EH (cell line): Measurements from ENCODE around the gene MAP4K2.
"Not testable (repeated sequence)": the region's sequence is repeated elsewhere in the genome, so short reads cannot be mapped to it uniquely, and the experiment has no call there.

Source experiments
- DNase-seq: peaks from one replicate; pipeline ENCODE4 v3.0.0-alpha.2; 2015; ENCODE audit warnings: low read depth

MAP4K2 gene

DNA sequence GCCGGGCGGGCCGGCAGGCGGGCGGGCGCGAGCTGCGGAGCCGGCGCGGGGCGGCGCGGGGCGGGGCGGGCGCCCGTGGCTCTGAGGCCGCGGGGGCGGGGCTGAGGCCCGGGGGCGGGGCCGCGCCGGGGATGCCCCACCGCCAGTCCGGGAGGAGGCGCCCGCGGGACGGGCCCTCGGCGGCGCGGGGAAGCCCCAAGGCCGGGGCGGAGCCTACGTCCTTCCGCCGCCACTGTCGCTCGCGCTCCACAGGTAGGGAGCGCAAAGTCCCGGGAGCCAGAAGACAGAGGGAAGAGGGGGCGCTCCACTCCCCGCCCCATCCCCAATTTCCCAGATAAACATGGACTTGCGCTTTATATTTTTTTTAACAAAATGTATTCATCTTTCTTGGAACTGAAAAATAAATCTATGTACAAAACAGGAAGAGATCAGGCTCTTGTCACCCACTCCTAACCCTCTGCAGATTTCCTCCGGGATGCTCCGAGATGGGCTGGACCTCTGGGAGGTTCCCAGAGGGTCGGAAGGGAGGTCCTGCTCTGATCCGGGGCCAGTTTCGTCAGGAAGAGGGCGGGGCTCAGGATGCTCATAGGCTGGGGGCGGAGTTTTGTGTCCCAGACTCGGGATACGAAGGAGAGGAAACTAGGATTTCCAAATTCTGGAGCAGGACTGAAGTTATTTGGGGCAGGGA is at the start of gene MAP4K2:
MAP4K2 (minus strand) TSS at position 57 of the 688 bp plus-strand sequence. CDS start 65 bp downstream, outside the sequence.
- peak; percentile 89 for DNase-seq

- DNase-seq, result no peak
Observed at GRCh38 chr11:64851831-64852351, 48.9 kb upstream of the MAP4K2 start.

GRCh38 chr11:64850979-64851567 is 48.1 kb upstream of the MAP4K2 start:
- peak; percentile 55 for DNase-seq

DNA sequence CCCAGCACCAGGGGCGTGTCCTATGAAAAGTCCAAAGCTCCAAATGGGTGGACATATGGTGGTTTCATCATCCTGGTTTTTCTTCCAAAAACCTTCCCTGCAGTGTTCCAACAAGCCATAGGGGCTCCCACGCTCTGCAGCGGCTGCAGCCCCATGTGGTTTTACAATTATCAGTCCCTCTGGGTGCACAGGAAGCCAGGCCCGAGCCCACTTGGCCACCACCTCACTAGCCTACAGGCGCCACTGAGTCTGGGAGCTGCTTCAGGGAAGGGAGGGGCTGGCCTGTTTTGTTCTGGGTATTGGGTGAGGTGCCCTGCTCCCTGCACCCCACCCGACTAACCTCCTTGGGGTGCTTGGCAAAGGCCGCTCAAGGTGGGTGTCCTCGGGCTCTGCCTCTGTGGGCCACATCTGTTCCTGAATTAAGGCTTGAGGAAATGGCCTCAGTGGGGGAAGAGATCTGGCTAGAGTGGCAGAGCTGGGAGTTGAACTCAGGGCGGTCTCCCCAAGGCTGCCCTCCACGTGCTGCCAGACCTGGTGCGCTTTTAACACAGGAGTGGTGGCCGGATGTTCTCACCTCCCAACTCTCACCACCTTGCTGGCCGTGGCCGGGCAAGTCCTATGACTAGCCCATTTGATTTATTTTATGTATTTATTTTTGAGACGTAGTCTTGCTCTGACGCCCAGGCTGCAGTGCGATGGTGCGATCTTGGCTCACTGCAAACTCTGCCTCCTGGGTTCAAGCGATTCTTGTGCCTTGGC is 46.8 kb upstream of the MAP4K2 start:
- DNase-seq, result peak; percentile 44

- DNase-seq, result no peak
Observed at GRCh38 chr11:64848826-64849597, 46.0 kb upstream of the MAP4K2 start.

DNA sequence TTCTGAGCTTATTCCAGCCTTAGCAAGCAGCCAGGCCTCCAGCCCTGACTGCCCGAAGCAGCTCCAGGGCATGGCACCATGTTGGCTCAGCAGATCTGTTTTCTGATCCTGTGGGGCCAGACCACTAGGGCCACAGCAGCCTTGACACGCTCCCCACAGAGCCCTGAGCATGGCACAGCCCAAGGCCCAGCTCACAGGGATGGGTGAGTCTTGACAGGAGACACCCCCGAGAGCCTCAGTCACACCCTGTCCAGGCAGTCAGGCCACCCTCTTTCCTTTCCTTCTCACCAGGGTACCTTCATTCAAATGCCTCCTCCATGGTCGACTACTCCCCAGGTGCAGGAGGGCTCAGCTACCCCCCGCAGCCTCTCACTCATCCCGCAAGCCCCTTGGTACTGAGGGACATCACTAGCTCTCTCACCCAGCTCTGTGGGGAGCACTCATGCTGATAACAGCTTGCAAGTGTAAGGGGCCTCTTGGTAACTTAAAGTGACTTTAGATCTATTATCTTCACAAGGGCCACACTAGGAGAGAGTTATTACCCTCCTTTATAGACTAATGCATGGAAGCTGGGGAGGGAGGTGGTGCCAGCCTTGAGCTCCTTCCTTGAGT is 45.3 kb upstream of the MAP4K2 start:
- no peak for DNase-seq

GRCh38 chr11:64846998-64847666 is 44.1 kb upstream of the MAP4K2 start:
- DNase-seq, result peak; percentile 90

- not testable (repeated sequence) for DNase-seq
Observed at GRCh38 chr11:64845776-64846129, 42.7 kb upstream of the MAP4K2 start.

- DNase-seq, result no peak
Observed at GRCh38 chr11:64845129-64845775, 42.2 kb upstream of the MAP4K2 start.

DNA sequence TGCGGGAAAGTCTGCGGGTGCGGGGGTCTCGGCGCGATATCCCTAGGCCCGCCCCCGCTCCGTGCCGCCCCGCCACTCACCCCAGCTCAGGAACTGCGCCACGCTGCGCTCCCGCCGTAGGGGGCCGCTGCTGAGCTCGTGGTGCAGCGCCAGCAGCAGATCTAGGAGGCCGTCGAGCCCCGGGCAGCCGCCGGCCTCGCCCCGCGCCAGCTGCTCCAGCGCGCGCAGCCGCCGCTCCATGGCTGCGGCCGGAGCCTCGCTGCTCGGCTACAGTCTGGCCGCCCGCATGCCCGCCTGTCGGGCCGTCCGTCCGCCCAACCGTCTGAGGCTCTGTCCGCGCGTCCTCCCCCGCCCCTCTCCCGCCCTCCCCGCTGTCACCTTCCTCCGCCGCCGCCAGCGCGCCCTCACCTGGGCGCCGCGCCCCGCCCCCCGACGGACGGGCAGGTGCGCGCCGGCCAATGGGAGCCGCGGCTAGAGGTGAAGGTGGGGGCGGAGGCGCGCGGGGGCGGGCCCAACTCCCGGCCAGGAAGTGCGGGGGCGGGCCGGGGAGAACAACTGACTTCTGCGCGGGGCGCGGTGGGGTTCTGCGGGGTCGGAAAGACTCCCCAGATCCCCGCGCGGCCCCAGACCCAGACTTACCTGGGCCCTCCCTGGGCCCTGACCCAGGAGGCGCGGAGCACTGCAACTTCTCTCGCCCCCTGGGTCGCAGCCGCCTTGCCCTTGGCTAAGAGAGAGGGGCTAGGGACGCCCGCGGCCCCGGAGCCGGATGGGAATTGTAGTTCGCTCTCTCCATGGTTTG is 41.5 kb upstream of the MAP4K2 start, which contains the start of gene CDC42BPG:
CDC42BPG (minus strand) TSS at position 324 of the 799 bp plus-strand sequence; CDS start at position 240, 84 bp downstream.
- DNase-seq, result peak; percentile 69

- no peak for DNase-seq
Observed at GRCh38 chr11:64843686-64844329, 40.8 kb upstream of the MAP4K2 start.

DNA sequence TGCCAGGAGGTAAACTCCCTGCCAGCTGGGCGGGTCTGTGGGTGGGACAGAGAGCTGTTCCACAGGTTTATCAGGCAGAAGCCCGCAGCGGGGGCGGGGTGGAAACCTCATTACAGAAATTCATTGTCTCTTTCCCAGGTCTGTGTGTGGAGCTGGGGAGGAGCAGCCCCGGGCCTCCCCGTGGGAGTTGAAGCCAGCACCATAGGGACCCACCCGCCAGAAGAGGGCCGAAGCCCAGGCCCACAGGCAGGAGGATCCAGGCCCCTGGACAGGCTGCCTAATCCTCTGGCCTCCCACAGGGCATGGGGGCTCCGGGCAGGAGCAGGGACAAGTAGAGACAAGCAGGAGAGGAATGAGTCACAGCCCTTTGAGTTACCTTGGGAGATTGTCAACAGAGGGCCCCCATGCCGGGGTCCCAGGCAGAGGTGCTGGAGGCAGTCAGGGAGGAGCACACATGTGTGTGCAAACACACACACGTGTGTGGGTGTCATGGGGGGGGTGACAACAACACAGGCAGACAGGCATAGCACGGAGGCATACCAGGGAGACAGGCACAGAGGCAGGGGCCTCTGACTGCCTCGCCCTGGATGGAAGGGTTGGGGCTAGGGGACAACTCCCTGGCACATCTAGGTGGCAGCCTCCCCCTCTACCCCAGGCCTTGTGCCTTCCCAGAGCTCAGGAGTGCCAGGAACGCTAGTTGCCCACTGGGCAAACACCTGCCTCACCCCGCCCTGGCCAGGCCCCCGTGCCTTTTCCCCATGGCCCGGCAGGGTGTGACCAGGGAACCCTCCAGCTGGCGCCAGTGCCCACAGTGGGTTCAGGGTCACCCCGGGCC is 40.1 kb upstream of the MAP4K2 start:
- no peak for DNase-seq

GRCh38 chr11:64842366-64842759 is 39.3 kb upstream of the MAP4K2 start:
- DNase-seq, result no peak

- DNase-seq, result no peak
Observed at GRCh38 chr11:64841592-64842365, 38.8 kb upstream of the MAP4K2 start.

DNA sequence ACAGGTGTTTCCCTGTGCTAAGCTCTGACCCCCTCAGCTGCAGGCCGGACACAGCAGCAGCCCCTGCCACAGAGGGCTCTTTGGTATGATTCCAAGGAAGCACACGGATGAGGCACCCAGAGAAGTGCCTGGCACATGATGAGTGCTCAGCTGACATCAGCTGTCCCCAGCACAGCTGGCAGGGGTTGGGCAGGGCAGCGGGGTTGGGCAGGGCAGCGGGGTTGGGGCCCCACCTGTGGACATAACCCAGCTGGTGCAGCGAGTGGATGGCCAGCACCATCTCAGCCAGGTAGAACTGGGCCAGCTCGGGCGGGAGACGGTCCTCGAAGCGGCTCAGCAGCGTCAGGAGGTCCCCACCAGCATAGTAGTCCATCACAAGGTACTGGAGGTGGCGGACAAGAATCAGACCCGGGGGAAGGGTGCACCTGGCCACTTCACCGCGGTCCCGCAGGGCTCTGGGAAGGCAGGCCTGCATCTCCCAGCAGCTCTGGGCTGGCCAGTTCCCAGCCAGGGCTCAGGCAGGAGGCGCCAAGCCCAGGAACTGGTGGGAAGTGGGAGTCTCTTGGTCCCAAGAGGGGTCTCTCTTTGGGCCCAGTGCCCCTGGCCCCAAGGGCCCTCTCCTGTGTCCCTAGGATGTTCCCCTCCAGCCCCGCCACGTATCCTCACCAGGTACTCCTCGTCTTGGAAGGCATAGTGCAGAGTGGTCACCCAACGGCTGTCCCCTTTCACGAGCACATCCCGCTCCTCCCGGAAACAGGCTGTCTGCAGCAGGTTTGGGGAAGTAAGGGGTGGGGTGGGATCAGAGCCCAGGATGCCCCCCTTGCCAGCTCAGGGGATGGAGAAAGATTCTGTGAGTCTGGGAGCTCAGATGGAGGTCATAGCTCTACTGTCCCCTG is 37.1 kb upstream of the MAP4K2 start:
- DNase-seq, result no peak

DNA sequence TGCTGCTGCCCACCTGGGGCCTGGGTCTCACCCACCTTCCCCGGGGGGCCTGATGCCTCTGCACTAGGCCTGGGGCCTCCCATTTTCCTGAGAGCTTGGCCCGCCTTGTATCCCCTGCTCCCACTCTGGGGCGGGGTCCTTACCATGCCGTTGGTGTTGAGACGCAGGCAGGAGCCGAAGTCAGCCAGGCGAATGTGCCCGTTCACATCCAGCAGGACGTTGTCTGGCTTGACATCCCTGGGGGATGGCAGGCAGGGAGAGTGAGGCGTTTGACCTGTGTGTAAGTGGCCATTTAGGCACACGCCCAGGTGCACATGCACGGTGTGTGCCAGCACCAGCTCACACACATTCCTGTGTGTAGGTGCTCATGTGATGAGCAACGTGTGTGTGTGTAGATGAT is 36.3 kb upstream of the MAP4K2 start:
- DNase-seq, result no peak
